Measurements from ENCODE around the gene SYNPR. TPM values are rescaled to one million over a fixed set of nuclear protein-coding genes. Genes with fewer than 3 reads are reported as not detected.

The SYNPR gene
- total RNA-seq, 1 experiment from 2014 or later = 0.17 TPM

DNA sequence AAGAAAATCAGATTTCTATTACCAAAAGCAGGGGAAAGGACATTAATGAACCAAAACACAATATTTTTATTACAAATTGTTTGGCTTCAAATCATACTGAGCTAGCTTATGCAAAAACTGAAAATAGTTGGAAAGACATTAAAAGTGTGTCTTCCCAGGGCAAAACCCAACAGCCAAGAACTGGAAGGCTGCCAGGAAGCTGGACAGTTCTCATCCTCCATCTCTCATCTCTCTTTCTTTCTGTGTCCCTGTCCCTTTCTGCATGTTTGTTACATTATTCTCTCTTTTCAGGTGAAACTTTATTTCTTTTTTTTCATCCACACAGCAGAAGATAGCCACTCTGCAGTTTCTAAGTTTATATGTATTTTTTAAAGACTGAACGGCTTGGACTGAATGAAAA lies 333.3 kb downstream of the SYNPR start:
- no peak overlapping the region for H4K91ac ChIP-seq (ENCODE audit: insufficient read length, low read depth, low read length)
- no peak overlapping the region for H2AK5ac ChIP-seq (ENCODE audit: insufficient read length, low read length)
- H3K9me3 Mint-ChIP-seq = no peaks in the 10 kb centered on the region
- H3K79me2 ChIP-seq (ENCODE audit: insufficient read depth, low read length) = no peaks in the 10 kb centered on the region
- TF ChIP-seq, protein P1, sequence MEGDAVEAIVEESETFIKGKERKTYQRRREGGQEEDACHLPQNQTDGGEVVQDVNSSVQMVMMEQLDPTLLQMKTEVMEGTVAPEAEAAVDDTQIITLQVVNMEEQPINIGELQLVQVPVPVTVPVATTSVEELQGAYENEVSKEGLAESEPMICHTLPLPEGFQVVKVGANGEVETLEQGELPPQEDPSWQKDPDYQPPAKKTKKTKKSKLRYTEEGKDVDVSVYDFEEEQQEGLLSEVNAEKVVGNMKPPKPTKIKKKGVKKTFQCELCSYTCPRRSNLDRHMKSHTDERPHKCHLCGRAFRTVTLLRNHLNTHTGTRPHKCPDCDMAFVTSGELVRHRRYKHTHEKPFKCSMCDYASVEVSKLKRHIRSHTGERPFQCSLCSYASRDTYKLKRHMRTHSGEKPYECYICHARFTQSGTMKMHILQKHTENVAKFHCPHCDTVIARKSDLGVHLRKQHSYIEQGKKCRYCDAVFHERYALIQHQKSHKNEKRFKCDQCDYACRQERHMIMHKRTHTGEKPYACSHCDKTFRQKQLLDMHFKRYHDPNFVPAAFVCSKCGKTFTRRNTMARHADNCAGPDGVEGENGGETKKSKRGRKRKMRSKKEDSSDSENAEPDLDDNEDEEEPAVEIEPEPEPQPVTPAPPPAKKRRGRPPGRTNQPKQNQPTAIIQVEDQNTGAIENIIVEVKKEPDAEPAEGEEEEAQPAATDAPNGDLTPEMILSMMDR (conservative IDR thresholded peaks at IDR 0.05) = no peak
- no peak overlapping the region for H3K4me3 Mint-ChIP-seq
- no peak overlapping the region for H3K9ac ChIP-seq (ENCODE audit: extremely low read depth, insufficient read length, low read length)
- no peaks in the 10 kb centered on the region for H3K27me3 ChIP-seq (ENCODE audit: insufficient read depth, low read length)
- no peak overlapping the region for H3K18ac ChIP-seq (ENCODE audit: insufficient read length, low read depth, low read length)
- H4K5ac ChIP-seq (ENCODE audit: insufficient read length, low read depth, low read length) = no peak overlapping the region
- H3K4me1 ChIP-seq (ENCODE audit: insufficient read depth, low read length) = no peaks in the 10 kb centered on the region
- H2BK12ac ChIP-seq (ENCODE audit: insufficient read length, low read depth, low read length) = no peak overlapping the region
- no peak overlapping the region for H2BK5ac ChIP-seq (ENCODE audit: insufficient read length, low read length)
- H3K27me3 Mint-ChIP-seq (ENCODE audit: low read depth) = no peaks in the 10 kb centered on the region
- H3K4me1 Mint-ChIP-seq = peaks cover 3 to 10% of the 10 kb centered on the region in 2 experiments
- H2BK20ac ChIP-seq (ENCODE audit: low read depth, low read length, poor library complexity, severe bottlenecking) = no peak overlapping the region
- DNase-seq = no peak
- H2AFZ ChIP-seq (ENCODE audit: low read length) = no peak overlapping the region
- no CpG with 5 or more reads among the region's 1 CpG for WGBS (ENCODE audit: extremely low coverage, insufficient read length, low lambda C conversion rate)
- no peak overlapping the region for H3K27ac ChIP-seq (ENCODE audit: insufficient read length, low read depth, low read length)
- H3K27ac Mint-ChIP-seq = no peak overlapping the region
- no peak overlapping the region for H4K8ac ChIP-seq (replicated peaks; ENCODE audit: insufficient read length, low read depth, low read length)
- H3K23ac ChIP-seq (ENCODE audit: insufficient read length, low read depth, low read length) = no peak overlapping the region
- no peaks in the 10 kb centered on the region for H3K79me1 ChIP-seq (ENCODE audit: insufficient read depth, low read depth, low read length, poor library complexity, severe bottlenecking)
- no peak overlapping the region for H3K4me2 ChIP-seq (ENCODE audit: insufficient read depth, insufficient read length, low read length)
- H3K36me3 Mint-ChIP-seq (ENCODE audit: insufficient read depth in 1 of 3, low read depth in 3 of 3) = no peaks in the 10 kb centered on the region
- H4K20me1 ChIP-seq (ENCODE audit: control insufficient read depth, insufficient read depth, insufficient read length) = no peaks in the 10 kb centered on the region
- no peak overlapping the region for H3K4ac ChIP-seq (ENCODE audit: low read depth, low read length)
- no peak overlapping the region for H3T11ph ChIP-seq (ENCODE audit: low read length)
- H3K14ac ChIP-seq (ENCODE audit: insufficient read depth, low read length) = no peak overlapping the region
- H3K9me3 ChIP-seq (ENCODE audit: control insufficient read depth, low read depth, low read length) = no peaks in the 10 kb centered on the region
- H3K56ac ChIP-seq (ENCODE audit: insufficient read length, low read depth, low read length) = no peak overlapping the region
- no peak overlapping the region for H2BK15ac ChIP-seq (ENCODE audit: low read depth, low read length)
- H3K23me2 ChIP-seq (ENCODE audit: insufficient read length, low read depth, low read length, poor library complexity, severe bottlenecking) = no peaks in the 10 kb centered on the region
- no peak overlapping the region for H2BK120ac ChIP-seq (ENCODE audit: low read depth, low read length, poor library complexity, severe bottlenecking)

Data from H9 (cell line).